ENCODE measurements around the gene TM4SF20. TPM values are rescaled to one million over a fixed set of nuclear protein-coding genes. Genes with fewer than 3 reads are reported as not detected.

Gene TM4SF20
- total and polyA plus RNA-seq, 2 experiments from 2014 or later, result not detected

- peaks cover 16% of the 10 kb centered on the region for H3K4me1 Mint-ChIP-seq
- H3K27me3 Mint-ChIP-seq (ENCODE audit: insufficient read depth, low read depth, poor library complexity), result no peaks in the 10 kb centered on the region
- H3K36me3 ChIP-seq (ENCODE audit: insufficient read depth), result no peaks in the 10 kb centered on the region
- no peaks in the 10 kb centered on the region for H3K36me3 Mint-ChIP-seq (ENCODE audit: low read depth)
- ATAC-seq (no peak), DNase-seq (ENCODE audit: low spot score) (no peak)
- H3K4me2 ChIP-seq, result no peak overlapping the region
- no peak overlapping the region for H3K27ac Mint-ChIP-seq
- peaks cover 9% of the 10 kb centered on the region for H3K4me1 ChIP-seq (ENCODE audit: insufficient read depth)
- H3K4me3 ChIP-seq, result no peak overlapping the region
- H3K4me3 Mint-ChIP-seq, result no peak overlapping the region
- H3K9me2 ChIP-seq (ENCODE audit: insufficient read depth), result no peaks in the 10 kb centered on the region
- no peaks in the 10 kb centered on the region for H4K20me1 ChIP-seq (replicated peaks; ENCODE audit: insufficient read depth)
- no peak overlapping the region for H3K27ac ChIP-seq (ENCODE audit: low read depth)
- no peaks in the 10 kb centered on the region for H3K9me3 Mint-ChIP-seq
- TF ChIP-seq REST (IDR thresholded peaks at IDR 0.05; ENCODE audit: unreplicated experiment) (no peak), EZH2 (IDR thresholded peaks at IDR 0.05; ENCODE audit: low read depth, unreplicated experiment) (no peak), CTCF (conservative IDR thresholded peaks at IDR 0.05; ENCODE audit: low read depth in 2 of 2) (no peak), JUNB (IDR thresholded peaks at IDR 0.05; ENCODE audit: unreplicated experiment) (no peak), EZH2phosphoT487 (IDR thresholded peaks at IDR 0.05; ENCODE audit: unreplicated experiment) (no peak), ZNF114 (CRISPR knock-in tag; IDR thresholded peaks at IDR 0.05) (no peak), NANOG (IDR thresholded peaks at IDR 0.05; ENCODE audit: borderline replicate concordance) (no peak), ZNF462 (CRISPR knock-in tag; IDR thresholded peaks at IDR 0.05) (no peak), STAT1 (IDR thresholded peaks at IDR 0.05; ENCODE audit: unreplicated experiment) (no peak), ETS1 (IDR thresholded peaks at IDR 0.05) (no peak), CREB1 (CRISPR knock-in tag; IDR thresholded peaks at IDR 0.05; ENCODE audit: low read depth) (no peak), ZNF331 (CRISPR knock-in tag; IDR thresholded peaks at IDR 0.05; ENCODE audit: low read depth) (no peak), POLR2AphosphoS5 (IDR thresholded peaks at IDR 0.05; ENCODE audit: low read depth) (no peak)
- H2AFZ ChIP-seq, result no peak overlapping the region
- H3F3A ChIP-seq (replicated peaks; ENCODE audit: low read depth), result no peaks in the 10 kb centered on the region
- no peaks in the 10 kb centered on the region for H3K27me3 ChIP-seq (ENCODE audit: insufficient read depth)
- H3K79me2 ChIP-seq (replicated peaks; ENCODE audit: insufficient read depth), result no peaks in the 10 kb centered on the region
Measured at GRCh38 chr2:227373389-227373788, 5.7 kb downstream of the TM4SF20 start.
